ENCODE results near the gene FEZF2. TPM values are rescaled to one million over a fixed set of nuclear protein-coding genes. Genes with fewer than 3 reads are reported as not detected.

The FEZF2 gene
- total RNA-seq, 1 experiment from 2014 or later = not detected

DNA sequence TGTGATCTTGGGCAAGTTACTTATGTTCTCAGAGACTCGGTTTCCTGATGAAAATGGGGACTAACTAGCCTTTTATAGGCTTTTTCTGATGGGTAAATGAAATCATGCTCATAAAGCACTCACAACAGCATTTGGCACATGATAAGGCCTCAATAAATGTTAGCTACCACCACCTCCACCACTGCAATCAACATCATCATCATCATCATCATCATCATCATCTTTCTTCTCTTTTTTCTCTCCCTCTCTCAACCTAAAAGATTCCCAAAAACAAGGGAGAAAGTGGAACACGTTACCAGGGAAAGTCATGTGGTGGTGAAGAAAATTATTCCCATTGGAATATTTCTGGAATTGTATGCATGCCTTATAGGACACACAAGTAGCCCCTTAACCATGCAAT, 33.6 kb upstream of the FEZF2 start:
- ChIA-PET CTCF (no interaction called here), POLR2A (no interaction called here)
- H3K36me3 ChIP-seq (ENCODE audit: control insufficient read depth, insufficient read depth, low read length) = no peaks in the 10 kb centered on the region
- H3K9me3 ChIP-seq = no peaks in the 10 kb centered on the region
- intact Hi-C loops (cut with micrococcal nuclease; ENCODE audit: unreplicated experiment) = no loop called here
- no peaks in the 10 kb centered on the region for H3K4me1 ChIP-seq
- peaks cover 11% of the 10 kb centered on the region for H3K27me3 Mint-ChIP-seq (ENCODE audit: insufficient read depth, unreplicated experiment)
- DNase-seq = no peak
- no peaks in the 10 kb centered on the region for H3K4me1 Mint-ChIP-seq (ENCODE audit: low read depth, unreplicated experiment)
- no peaks in the 10 kb centered on the region; the same call in 1 of the 2 replicates for H3K27me3 ChIP-seq (replicated peaks; ENCODE audit: control insufficient read depth, insufficient read depth, low read length)
- no peak overlapping the region for H3K27ac Mint-ChIP-seq (ENCODE audit: unreplicated experiment)
- no peaks in the 10 kb centered on the region for H3K9me3 Mint-ChIP-seq (ENCODE audit: unreplicated experiment)
- no peak overlapping the region for H3K4me3 ChIP-seq (ENCODE audit: low read depth, low read length)
- TF ChIP-seq, protein P1, sequence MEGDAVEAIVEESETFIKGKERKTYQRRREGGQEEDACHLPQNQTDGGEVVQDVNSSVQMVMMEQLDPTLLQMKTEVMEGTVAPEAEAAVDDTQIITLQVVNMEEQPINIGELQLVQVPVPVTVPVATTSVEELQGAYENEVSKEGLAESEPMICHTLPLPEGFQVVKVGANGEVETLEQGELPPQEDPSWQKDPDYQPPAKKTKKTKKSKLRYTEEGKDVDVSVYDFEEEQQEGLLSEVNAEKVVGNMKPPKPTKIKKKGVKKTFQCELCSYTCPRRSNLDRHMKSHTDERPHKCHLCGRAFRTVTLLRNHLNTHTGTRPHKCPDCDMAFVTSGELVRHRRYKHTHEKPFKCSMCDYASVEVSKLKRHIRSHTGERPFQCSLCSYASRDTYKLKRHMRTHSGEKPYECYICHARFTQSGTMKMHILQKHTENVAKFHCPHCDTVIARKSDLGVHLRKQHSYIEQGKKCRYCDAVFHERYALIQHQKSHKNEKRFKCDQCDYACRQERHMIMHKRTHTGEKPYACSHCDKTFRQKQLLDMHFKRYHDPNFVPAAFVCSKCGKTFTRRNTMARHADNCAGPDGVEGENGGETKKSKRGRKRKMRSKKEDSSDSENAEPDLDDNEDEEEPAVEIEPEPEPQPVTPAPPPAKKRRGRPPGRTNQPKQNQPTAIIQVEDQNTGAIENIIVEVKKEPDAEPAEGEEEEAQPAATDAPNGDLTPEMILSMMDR (IDR thresholded peaks at IDR 0.05; ENCODE audit: insufficient read depth in 1 of 2, low read depth in 1 of 2, low read length in 1 of 2, severe bottlenecking in 1 of 2, unreplicated experiment in 1 of 2) = no peak
- H3K4me3 Mint-ChIP-seq (ENCODE audit: unreplicated experiment) = no peak overlapping the region
- BruUV-seq (replicated peaks) = no TSS peak
- H3K36me3 Mint-ChIP-seq (ENCODE audit: insufficient read depth, unreplicated experiment) = no peaks in the 10 kb centered on the region

DNA sequence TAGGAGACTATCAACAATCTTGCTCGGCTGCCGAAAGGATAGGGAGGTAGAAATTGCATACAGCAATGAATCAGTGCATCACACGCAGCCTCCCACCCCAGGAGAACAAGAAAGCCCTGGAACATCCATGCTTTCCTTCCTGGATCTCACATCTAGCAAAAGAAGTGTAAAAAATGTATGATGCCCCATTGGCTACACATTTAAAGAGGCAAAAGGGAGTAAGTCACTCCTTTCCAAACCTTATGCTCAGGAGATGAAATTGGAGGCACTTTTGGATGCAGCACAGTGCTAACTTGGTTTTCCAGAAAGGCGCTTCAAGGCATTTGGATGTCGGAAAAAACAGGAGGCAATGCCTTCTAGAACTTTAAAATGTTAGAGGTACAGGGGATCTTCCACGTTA, 32.2 kb upstream of the FEZF2 start:
- Histone ChIP-seq H3K36me3 (ENCODE audit: control insufficient read depth, insufficient read depth, low read length) (no peaks in the 10 kb centered on the region), H3K4me1 (no peaks in the 10 kb centered on the region), H3K4me3 (ENCODE audit: low read depth, low read length) (no peak overlapping the region), H3K27me3 (replicated peaks; ENCODE audit: control insufficient read depth, insufficient read depth, low read length) (no peaks in the 10 kb centered on the region; the same call in 1 of the 2 replicates), H3K9me3 (no peaks in the 10 kb centered on the region)
- TF ChIP-seq, protein P1 (IDR thresholded peaks at IDR 0.05; ENCODE audit: insufficient read depth in 1 of 2, low read depth in 1 of 2, low read length in 1 of 2, severe bottlenecking in 1 of 2, unreplicated experiment in 1 of 2) = no peak
- H3K9me3 Mint-ChIP-seq (ENCODE audit: unreplicated experiment) = no peaks in the 10 kb centered on the region
- no peaks in the 10 kb centered on the region for H3K4me1 Mint-ChIP-seq (ENCODE audit: low read depth, unreplicated experiment)
- ChIA-PET CTCF (no interaction called here), POLR2A (no interaction called here)
- H3K4me3 Mint-ChIP-seq (ENCODE audit: unreplicated experiment) = no peak overlapping the region
- intact Hi-C loops (cut with micrococcal nuclease; ENCODE audit: unreplicated experiment) = no loop called here
- DNase-seq = no peak
- peaks cover 11% of the 10 kb centered on the region for H3K27me3 Mint-ChIP-seq (ENCODE audit: insufficient read depth, unreplicated experiment)
- BruUV-seq (replicated peaks) = no TSS peak
- no peak overlapping the region for H3K27ac Mint-ChIP-seq (ENCODE audit: unreplicated experiment)
- no peaks in the 10 kb centered on the region for H3K36me3 Mint-ChIP-seq (ENCODE audit: insufficient read depth, unreplicated experiment)

DNA sequence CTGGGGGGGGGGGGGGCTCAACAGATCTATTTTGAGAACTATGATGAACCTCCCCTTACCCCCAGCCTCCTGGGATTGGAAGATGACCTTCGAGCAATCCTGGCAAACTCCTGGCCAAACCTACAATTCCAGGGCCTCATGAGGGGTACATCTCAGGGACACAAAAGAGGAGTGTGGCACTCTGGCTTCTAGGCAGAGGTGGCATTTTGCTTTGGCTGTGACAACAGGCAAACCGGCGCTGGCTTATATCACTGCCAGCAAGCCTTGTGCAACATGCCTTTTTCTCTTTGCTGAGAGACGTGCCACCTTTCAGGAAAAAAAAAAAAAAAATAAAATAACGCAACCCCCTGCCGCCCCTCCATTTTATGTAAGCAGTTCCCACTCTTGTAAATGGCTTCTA, 31.8 kb upstream of the FEZF2 start:
- BruUV-seq (replicated peaks) = no TSS peak
- Mint-ChIP-seq H3K9me3 (ENCODE audit: unreplicated experiment) (no peaks in the 10 kb centered on the region), H3K36me3 (ENCODE audit: insufficient read depth, unreplicated experiment) (no peaks in the 10 kb centered on the region), H3K27ac (ENCODE audit: unreplicated experiment) (no peak overlapping the region), H3K4me3 (ENCODE audit: unreplicated experiment) (no peak overlapping the region), H3K4me1 (ENCODE audit: low read depth, unreplicated experiment) (no peaks in the 10 kb centered on the region), H3K27me3 (ENCODE audit: insufficient read depth, unreplicated experiment) (peaks cover 11% of the 10 kb centered on the region)
- no peak overlapping the region for H3K4me3 ChIP-seq (ENCODE audit: low read depth, low read length)
- TF ChIP-seq, protein P1 (IDR thresholded peaks at IDR 0.05; ENCODE audit: insufficient read depth in 1 of 2, low read depth in 1 of 2, low read length in 1 of 2, severe bottlenecking in 1 of 2, unreplicated experiment in 1 of 2) = no peak
- POLR2A ChIA-PET = no interaction called here
- no peaks in the 10 kb centered on the region for H3K4me1 ChIP-seq
- no peaks in the 10 kb centered on the region for H3K36me3 ChIP-seq (ENCODE audit: control insufficient read depth, insufficient read depth, low read length)
- CTCF ChIA-PET = no interaction called here
- H3K27me3 ChIP-seq (replicated peaks; ENCODE audit: control insufficient read depth, insufficient read depth, low read length) = no peaks in the 10 kb centered on the region; the same call in 1 of the 2 replicates
- DNase-seq = no peak
- intact Hi-C loops (cut with micrococcal nuclease; ENCODE audit: unreplicated experiment) = no loop called here
- H3K9me3 ChIP-seq = no peaks in the 10 kb centered on the region

Data from Caco-2 (cell line).